ENCODE data around the gene RTP3. TPM values are rescaled to one million over a fixed set of nuclear protein-coding genes. Genes with fewer than 3 reads are reported as not detected.

The RTP3 gene
- total RNA-seq, 1 donor from 2014 or later = not detected

DNA sequence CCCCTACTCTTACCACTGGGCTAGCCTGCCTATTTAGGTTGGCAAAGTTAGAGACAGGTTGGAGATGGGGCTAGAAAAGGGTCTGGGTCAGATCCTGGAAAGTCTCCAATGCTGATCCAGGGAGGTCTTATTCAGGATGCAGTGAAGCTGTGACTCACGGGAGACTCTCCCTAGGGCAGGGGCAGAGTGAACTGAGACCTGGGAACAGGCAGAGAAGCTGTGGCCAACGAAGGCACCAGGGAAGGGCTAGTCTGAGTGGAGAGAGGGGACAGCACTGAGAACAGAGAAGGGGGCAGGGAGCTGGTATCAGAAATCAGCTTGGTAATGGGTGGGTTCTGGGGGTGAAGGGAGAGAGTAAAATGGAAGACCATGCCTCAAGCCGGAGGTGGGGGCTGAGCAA lies 35.3 kb upstream of the RTP3 start:
- H3K4me1 Mint-ChIP-seq (ENCODE audit: unreplicated experiment) = no peaks in the 10 kb centered on the region
- H3K9me3 Mint-ChIP-seq = no peaks in the 10 kb centered on the region
- TF ChIP-seq, protein P1, sequence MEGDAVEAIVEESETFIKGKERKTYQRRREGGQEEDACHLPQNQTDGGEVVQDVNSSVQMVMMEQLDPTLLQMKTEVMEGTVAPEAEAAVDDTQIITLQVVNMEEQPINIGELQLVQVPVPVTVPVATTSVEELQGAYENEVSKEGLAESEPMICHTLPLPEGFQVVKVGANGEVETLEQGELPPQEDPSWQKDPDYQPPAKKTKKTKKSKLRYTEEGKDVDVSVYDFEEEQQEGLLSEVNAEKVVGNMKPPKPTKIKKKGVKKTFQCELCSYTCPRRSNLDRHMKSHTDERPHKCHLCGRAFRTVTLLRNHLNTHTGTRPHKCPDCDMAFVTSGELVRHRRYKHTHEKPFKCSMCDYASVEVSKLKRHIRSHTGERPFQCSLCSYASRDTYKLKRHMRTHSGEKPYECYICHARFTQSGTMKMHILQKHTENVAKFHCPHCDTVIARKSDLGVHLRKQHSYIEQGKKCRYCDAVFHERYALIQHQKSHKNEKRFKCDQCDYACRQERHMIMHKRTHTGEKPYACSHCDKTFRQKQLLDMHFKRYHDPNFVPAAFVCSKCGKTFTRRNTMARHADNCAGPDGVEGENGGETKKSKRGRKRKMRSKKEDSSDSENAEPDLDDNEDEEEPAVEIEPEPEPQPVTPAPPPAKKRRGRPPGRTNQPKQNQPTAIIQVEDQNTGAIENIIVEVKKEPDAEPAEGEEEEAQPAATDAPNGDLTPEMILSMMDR (conservative IDR thresholded peaks at IDR 0.05) = no peak
- no peak for DNase-seq (ENCODE audit: extremely low spot score, unreplicated experiment)
- no peak overlapping the region for H3K27ac Mint-ChIP-seq
- peaks cover 51% of the 10 kb centered on the region for H3K27me3 Mint-ChIP-seq
- no peak overlapping the region for H3K4me3 Mint-ChIP-seq
- H3K36me3 Mint-ChIP-seq = no peaks in the 10 kb centered on the region

DNA sequence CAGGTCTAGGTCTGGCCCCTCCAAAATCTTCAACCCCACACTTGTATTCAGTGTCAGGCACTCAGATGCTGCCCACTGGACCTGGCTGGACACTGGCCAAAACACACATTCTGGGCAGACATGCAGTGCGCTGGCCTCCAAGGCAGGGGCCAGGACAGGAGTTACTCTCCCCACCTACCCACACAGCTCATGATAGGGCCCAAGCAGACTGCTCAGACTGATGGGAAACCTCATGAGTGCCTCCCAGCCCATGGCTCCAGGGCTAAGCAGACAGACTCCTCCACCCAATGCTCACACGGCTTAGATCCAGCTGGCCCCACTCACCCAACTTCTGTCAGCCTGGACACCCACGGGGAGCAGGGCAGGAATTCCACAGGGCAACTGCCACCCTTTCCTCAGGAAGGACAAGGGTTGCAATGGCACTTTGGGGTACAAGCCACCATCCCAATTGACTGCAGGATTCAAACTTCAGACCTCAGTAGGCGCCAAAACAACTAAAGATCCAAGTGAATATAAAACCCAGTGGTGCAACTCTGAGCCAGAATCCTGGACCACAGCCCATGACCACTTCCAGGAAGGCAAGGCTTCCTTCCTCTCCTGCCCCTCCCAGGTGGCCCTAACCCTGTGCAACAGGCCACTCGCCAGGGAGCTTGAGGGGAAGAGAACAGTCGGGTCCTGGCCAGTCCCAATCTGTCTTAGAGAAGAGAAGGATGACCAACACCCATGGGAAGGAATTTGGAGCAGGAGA lies 34.5 kb upstream of the RTP3 start:
- Mint-ChIP-seq H3K4me3 (no peak overlapping the region), H3K4me1 (ENCODE audit: unreplicated experiment) (no peaks in the 10 kb centered on the region), H3K27me3 (peaks cover 51% of the 10 kb centered on the region), H3K36me3 (no peaks in the 10 kb centered on the region), H3K27ac (no peak overlapping the region), H3K9me3 (no peaks in the 10 kb centered on the region)
- no peak for DNase-seq (ENCODE audit: extremely low spot score, unreplicated experiment)
- TF ChIP-seq, protein P1 (conservative IDR thresholded peaks at IDR 0.05) = no peak

DNA sequence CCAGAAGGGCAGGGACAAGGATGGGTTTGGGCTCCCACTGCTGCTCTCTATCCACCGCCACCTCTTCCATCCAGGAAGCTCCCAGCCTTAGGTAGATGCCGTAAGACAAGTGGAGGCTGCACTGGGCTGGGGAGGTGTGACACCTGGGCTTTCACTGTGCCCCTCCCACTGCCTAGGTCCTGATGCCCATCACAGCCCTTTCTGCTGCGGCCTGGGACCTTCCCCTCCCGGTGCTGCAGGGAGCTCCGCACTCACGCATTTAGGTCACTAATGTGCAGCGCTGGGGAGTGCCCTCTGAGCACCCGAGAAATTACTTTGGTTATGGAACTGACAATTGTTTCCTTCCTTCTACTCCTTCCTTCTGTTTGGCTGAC lies 33.9 kb upstream of the RTP3 start:
- no peaks in the 10 kb centered on the region for H3K4me1 Mint-ChIP-seq (ENCODE audit: unreplicated experiment)

DNA sequence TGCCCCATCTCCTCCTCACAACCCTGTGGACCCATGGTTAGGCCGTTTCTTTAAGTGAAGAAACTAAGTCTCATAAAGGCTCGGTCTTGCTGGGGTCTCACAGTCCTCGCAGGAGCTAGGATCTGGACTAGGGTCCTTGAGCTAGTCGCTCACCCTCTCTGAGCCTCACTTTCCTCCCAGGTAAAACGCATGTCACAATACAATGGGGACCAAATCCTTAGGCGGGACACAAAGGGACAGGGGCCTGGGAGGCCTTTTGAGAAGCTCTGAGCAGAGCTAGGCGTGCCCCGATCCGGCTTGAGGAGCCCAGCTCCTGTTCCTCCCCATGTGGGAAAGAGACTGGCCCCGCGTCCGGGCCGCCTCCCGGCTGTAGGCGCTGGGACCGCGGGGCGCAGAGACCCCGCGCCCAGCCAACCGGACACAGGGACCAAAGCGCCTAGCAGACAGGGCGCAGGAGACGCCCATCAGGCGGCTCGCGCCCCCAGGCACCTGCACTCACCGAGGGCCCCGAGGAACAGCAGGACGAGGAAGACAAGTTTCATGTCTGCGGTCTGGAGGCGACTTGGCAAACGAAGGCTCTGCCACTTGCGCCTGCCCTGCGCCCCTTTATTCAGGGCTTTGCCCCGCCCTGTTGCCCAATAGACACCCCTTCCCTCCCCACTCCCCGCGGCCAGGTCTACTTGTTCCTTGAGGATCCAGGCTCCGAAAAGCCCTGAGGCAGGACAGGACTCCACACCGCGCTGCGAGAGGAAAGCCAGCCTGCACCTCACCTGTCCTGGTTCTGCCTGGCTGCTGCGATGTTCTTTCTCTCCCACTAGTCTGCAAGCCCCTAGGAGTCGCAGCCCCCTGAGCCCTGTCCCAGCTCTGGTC lies 33.2 kb upstream of the RTP3 start, which contains the start of gene LTF:
LTF (minus strand) TSS at position 580 of the 870 bp plus-strand sequence; CDS start at position 542, 38 bp downstream.
- no peak within 1 kb of the TSS for H3K4me3 Mint-ChIP-seq
- no peak for DNase-seq (ENCODE audit: extremely low spot score, unreplicated experiment)
- H3K4me1 Mint-ChIP-seq (ENCODE audit: unreplicated experiment) = no peaks in the 10 kb centered on the region
- H3K36me3 Mint-ChIP-seq = no peaks in the 10 kb centered on the region
- no peak within 1 kb of the TSS for H3K27ac Mint-ChIP-seq
- no peaks in the 10 kb centered on the region for H3K9me3 Mint-ChIP-seq
- H3K27me3 Mint-ChIP-seq = peaks cover 47% of the 10 kb centered on the region
- TF ChIP-seq, protein P1 (conservative IDR thresholded peaks at IDR 0.05) = no peak

More for the DNA sequence above, 33.9 kb upstream of the RTP3 start:
- Mint-ChIP-seq H3K9me3 (no peaks in the 10 kb centered on the region), H3K27ac (no peak overlapping the region), H3K36me3 (no peaks in the 10 kb centered on the region), H3K27me3 (peaks cover 51% of the 10 kb centered on the region), H3K4me3 (no peak overlapping the region)
- TF ChIP-seq, protein P1 (conservative IDR thresholded peaks at IDR 0.05) = no peak
- no peak for DNase-seq (ENCODE audit: extremely low spot score, unreplicated experiment)

DNA sequence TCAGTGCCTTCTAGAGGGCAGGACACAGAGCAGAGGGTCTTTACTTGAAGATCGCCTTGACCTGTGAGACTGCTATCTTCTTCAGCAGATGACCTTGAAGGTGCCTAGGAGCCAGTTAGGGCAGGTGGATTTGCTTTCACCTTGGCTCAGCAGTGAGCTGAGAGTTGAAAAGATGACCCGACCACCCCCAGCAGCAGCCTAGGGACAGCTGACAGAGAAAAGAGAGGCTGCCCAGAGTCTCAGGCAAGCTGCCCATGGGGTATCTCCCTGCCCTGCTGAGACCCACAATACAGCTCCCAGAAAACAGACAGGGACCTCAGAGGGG lies 32.6 kb upstream of the RTP3 start:
- DNase-seq (ENCODE audit: extremely low spot score, unreplicated experiment) = no peak
- H3K27me3 Mint-ChIP-seq = peaks cover 41% of the 10 kb centered on the region
- TF ChIP-seq, protein P1 (conservative IDR thresholded peaks at IDR 0.05) = no peak
- H3K27ac Mint-ChIP-seq = no peak overlapping the region
- H3K9me3 Mint-ChIP-seq = no peaks in the 10 kb centered on the region
- H3K36me3 Mint-ChIP-seq = no peaks in the 10 kb centered on the region
- H3K4me1 Mint-ChIP-seq (ENCODE audit: unreplicated experiment) = no peaks in the 10 kb centered on the region
- no peak overlapping the region for H3K4me3 Mint-ChIP-seq
